Psoas muscle (tissue), 8 donors: ENCODE measurements around the gene FAM107B. TPM values are rescaled to one million over a fixed set of nuclear protein-coding genes. Genes with fewer than 3 reads are reported as not detected.

Source experiments
- ATAC-seq, 4 donors: fragments of 200-7000 bp; cut with Tn5 transposase; one replicate each; pipeline ENCODE4 v1.9.1; 2020; ENCODE audit warnings: moderate library complexity in 3 of 4, mild to moderate bottlenecking in 2 of 4
- DNase-seq, 2 donors: peaks; one replicate each; pipeline ENCODE4 v3.0.0-alpha.2; 2020
- H3K27ac ChIP-seq: fragments of 200-600 bp; one replicate; pipeline ENCODE4 v1.8.0; 2022
- H3K27me3 ChIP-seq, 3 donors: fragments of 200-600 bp in 1 of 3; one replicate each; pipeline versions ENCODE4 v1.6.1 to v1.8.0; 2013 to 2022; ENCODE audit warnings: low read length in 2 of 3, mild to moderate bottlenecking in 2 of 3, moderate library complexity in 1 of 3; ENCODE audit not compliant: insufficient read depth in 3 of 3
- H3K36me3 ChIP-seq, 2 donors: fragments of 200-600 bp in 1 of 2; one replicate each; pipeline versions ENCODE4 v1.6.1 to v1.8.0; 2013 to 2022; ENCODE audit warnings: low read depth in 1 of 2, mild to moderate bottlenecking in 1 of 2, moderate library complexity in 1 of 2; ENCODE audit not compliant: insufficient read depth in 1 of 2
- H3K4me1 ChIP-seq: fragments of 200-600 bp; one replicate; pipeline ENCODE4 v1.8.0; 2022
- H3K4me3 ChIP-seq: fragments of 200-600 bp; one replicate; pipeline ENCODE4 v1.8.0; 2022; ENCODE audit warnings: mild to moderate bottlenecking
- H3K9me3 ChIP-seq: fragments of 200-600 bp; one replicate; pipeline ENCODE4 v1.8.0; 2022
- WGBS, 3 donors: extraction: QIAGEN DNeasy Blood & Tissue Kit; methylation state at CpG; one replicate each; pipeline versions ENCODE4 v1.1.6 to v1.1.7; 2013; 5-methylcytosine and 5-hydroxymethylcytosine counted together
- intact Hi-C, 2 donors: fragments of 100-400 bp; cut with DNase I; formaldehyde crosslinking; loops; one replicate each; pipeline versions ENCODE4 v1.11.0 to v1.14.2; 2022
- polyA plus RNA-seq, 3 donors: library from polyadenylated mRNA; stranded (reverse); fragments of 200-250 nt; gene quantifications; one replicate each; pipeline ENCODE4 v1.2.3, GENCODE V29; 2013
- total RNA-seq, 4 donors: library from RNA; stranded (reverse); fragmentation: NEBNext Ultra II Directional in 2 of 4; extraction: Animal tissue kit (Norgen Biotek cat#: 25700) in 2 of 4; gene quantifications; one replicate each; pipeline versions ENCODE4 v1.2.1 to v1.2.4, GENCODE V29; 2021 to 2023
- TF ChIP-seq, protein P1 (sequence below): fragments of 200-600 bp; IDR thresholded peaks from one replicate; pipeline ENCODE4 v1.8.0; 2022; ENCODE audit warnings: antibody characterized with exemption
- donor health status: healthy with polysubstance abuse.
- donor health status: DM: no; HTN: no; CAD: no; lungs with moderate emphysema.
- donor health status: Bipolar disorder and iron deficiency.
- donor health status: healthy.
- donor health status: DM: yes; HTN: yes; CAD: no.
- donor health status: DM: no; HTN: no; CAD: no.
- donor health status: DM: no; HTN: no; CAD: no.
- donor health status: DM: yes; HTN: yes; CAD: no.

The FAM107B gene
- total and polyA plus RNA-seq, 7 donors, result 1.0 to 3.1 (median 1.8) TPM

GRCh38 chr10:14753441-14753840 lies 21.3 kb downstream of the FAM107B start:
- no peak for ATAC-seq
- Histone ChIP-seq H3K4me3 (no peak overlapping the region), H3K27ac (no peak overlapping the region), H3K9me3 (no peaks in the 10 kb centered on the region), H3K27me3 (no peaks in the 10 kb centered on the region), H3K36me3 (no peaks in the 10 kb centered on the region), H3K4me1 (peaks cover 10% of the 10 kb centered on the region)
- WGBS, 3 donors, result 68 to 77% (median 76%) methylated on average over 1 of the region's 1 CpG
- TF ChIP-seq, protein P1, sequence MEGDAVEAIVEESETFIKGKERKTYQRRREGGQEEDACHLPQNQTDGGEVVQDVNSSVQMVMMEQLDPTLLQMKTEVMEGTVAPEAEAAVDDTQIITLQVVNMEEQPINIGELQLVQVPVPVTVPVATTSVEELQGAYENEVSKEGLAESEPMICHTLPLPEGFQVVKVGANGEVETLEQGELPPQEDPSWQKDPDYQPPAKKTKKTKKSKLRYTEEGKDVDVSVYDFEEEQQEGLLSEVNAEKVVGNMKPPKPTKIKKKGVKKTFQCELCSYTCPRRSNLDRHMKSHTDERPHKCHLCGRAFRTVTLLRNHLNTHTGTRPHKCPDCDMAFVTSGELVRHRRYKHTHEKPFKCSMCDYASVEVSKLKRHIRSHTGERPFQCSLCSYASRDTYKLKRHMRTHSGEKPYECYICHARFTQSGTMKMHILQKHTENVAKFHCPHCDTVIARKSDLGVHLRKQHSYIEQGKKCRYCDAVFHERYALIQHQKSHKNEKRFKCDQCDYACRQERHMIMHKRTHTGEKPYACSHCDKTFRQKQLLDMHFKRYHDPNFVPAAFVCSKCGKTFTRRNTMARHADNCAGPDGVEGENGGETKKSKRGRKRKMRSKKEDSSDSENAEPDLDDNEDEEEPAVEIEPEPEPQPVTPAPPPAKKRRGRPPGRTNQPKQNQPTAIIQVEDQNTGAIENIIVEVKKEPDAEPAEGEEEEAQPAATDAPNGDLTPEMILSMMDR, result no peak
- no peak for DNase-seq
- intact Hi-C loops, result no loop called here

- Histone ChIP-seq H3K27ac (peak overlapping the region; percentile 63), H3K9me3 (no peaks in the 10 kb centered on the region), H3K4me3 (no peak overlapping the region), H3K27me3 (no peaks in the 10 kb centered on the region), H3K36me3 (no peaks in the 10 kb centered on the region), H3K4me1 (peaks cover 13% of the 10 kb centered on the region)
- peak in 3 of 4 donors; percentile 69 to 83 (median 76) for ATAC-seq
- DNase-seq, result peak; percentile 76 to 88
- TF ChIP-seq, protein P1, result no peak
- WGBS, 3 donors, result 5 to 9% (median 6%) methylated on average over 1 of the region's 1 CpG
- intact Hi-C loops, result no loop called here
These were observed 22.8 kb downstream of the FAM107B start for GRCh38 chr10:14751921-14752320.

DNA sequence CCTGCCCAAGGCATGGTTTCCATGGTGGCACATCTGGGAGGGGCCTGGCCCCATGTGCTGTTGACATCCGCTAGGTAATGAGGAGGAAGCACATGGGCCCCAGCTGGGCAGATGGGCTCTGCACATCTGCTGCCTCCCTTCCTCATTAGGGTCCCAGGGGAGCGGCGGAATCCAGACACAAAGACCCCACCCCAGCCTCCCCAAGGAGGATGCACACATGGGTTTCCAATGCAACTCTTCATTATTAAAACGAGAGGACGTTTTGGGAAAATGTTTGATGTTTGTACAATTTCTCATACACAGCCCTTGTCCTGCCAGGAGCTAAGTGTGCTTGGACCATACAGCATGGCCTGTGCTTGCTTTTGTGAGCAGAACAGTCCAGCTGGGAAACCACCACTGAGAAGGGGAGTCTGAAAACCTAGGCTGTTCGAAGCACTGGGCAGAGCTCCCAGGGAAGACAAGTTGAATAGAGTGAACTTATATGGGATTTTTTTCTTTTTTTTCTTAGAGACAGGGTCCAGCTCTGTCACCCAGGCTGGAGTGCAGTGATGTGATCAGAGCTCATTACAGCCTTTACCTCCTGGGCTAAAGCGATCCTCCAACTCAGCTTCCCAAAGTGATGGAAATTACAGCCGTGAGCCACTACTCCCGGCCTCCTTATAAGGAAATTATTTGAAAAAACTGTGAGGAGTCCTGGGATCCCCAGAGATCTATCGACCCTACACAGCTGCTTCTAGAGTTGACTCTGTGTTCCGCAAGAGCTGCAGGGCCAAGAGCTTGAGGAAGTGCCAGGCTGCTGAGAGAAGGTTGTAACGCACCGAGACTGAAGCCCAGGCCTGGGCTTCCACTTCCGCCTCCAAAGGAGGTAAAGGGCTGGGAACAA lies 23.4 kb downstream of the FAM107B start:
- Histone ChIP-seq H3K36me3 (no peaks in the 10 kb centered on the region), H3K27ac (peak overlapping the region; percentile 63), H3K4me1 (peaks cover 13% of the 10 kb centered on the region), H3K4me3 (peak overlapping the region; percentile 6), H3K9me3 (no peaks in the 10 kb centered on the region), H3K27me3 (no peaks in the 10 kb centered on the region)
- peak; percentile 71 to 87 for DNase-seq
- intact Hi-C loops, result no loop called here
- 28 to 32% (median 30%) methylated on average over 14 of the region's 14 CpGs for WGBS, 3 donors
- TF ChIP-seq, protein P1, result no peak
- peak; percentile 32 to 85 (median 75) for ATAC-seq

GRCh38 chr10:14749070-14749809 lies 25.5 kb downstream of the FAM107B start:
- Histone ChIP-seq H3K4me3 (no peak overlapping the region), H3K27ac (peak overlapping the region; percentile 9), H3K4me1 (peaks cover 13% of the 10 kb centered on the region), H3K9me3 (no peaks in the 10 kb centered on the region), H3K36me3 (no peaks in the 10 kb centered on the region), H3K27me3 (no peaks in the 10 kb centered on the region)
- WGBS, 3 donors, result 49 to 52% (median 50%) methylated on average over 10 of the region's 10 CpGs
- DNase-seq, result peak in 1 of 2 donors; percentile 67
- peak in 1 of 4 donors; percentile 40 for ATAC-seq
- TF ChIP-seq, protein P1, result no peak
- intact Hi-C loops, result no loop called here
